ENCODE data around the gene TMEM138. TPM values are rescaled to one million over a fixed set of nuclear protein-coding genes. Genes with fewer than 3 reads are reported as not detected.
A peak's percentile ranks its signal among the peaks of the same experiment; 100 is the strongest.

The TMEM138 gene
- total RNA-seq, 1 donor from 2014 or later = 20.9 TPM

DNA sequence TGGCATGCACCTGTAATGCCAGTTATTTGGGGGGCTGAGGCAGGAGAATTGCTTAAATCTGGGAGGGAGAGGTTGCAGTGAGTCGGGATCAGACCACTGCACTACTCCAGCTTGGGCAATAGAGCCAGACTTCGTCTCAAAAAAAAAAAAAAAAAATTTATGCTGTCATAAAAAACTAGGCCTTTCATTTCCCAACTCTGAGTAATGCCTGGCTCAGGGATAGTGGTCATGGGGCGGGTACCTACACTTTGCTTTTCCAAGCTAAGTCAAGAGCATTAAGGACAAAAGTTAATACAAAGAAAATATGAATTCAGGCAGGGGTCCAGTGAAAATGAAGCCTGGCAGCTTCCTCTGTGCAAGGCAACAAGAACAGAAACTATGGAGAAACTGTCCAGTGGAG lies 51.3 kb downstream of the TMEM138 start:
- H3K36me3 ChIP-seq = peaks cover 96% of the 10 kb centered on the region
- intact Hi-C loops (cut with micrococcal nuclease) = no loop called here
- H3K4me3 ChIP-seq = no peak overlapping the region
- H3K27me3 ChIP-seq (ENCODE audit: low read depth) = no peaks in the 10 kb centered on the region
- DNase-seq = no peak
- H3K27ac ChIP-seq (replicated peaks) = no peak overlapping the region
- H3K4me1 ChIP-seq = peaks cover 18% of the 10 kb centered on the region
- TF ChIP-seq, protein P1, sequence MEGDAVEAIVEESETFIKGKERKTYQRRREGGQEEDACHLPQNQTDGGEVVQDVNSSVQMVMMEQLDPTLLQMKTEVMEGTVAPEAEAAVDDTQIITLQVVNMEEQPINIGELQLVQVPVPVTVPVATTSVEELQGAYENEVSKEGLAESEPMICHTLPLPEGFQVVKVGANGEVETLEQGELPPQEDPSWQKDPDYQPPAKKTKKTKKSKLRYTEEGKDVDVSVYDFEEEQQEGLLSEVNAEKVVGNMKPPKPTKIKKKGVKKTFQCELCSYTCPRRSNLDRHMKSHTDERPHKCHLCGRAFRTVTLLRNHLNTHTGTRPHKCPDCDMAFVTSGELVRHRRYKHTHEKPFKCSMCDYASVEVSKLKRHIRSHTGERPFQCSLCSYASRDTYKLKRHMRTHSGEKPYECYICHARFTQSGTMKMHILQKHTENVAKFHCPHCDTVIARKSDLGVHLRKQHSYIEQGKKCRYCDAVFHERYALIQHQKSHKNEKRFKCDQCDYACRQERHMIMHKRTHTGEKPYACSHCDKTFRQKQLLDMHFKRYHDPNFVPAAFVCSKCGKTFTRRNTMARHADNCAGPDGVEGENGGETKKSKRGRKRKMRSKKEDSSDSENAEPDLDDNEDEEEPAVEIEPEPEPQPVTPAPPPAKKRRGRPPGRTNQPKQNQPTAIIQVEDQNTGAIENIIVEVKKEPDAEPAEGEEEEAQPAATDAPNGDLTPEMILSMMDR (IDR thresholded peaks at IDR 0.05; ENCODE audit: borderline replicate concordance) = no peak
- no peaks in the 10 kb centered on the region for H3K9me3 ChIP-seq (replicated peaks)

- H3K9me3 ChIP-seq (replicated peaks) = no peaks in the 10 kb centered on the region
- peaks cover 96% of the 10 kb centered on the region for H3K36me3 ChIP-seq
- no peak overlapping the region for H3K27ac ChIP-seq (replicated peaks)
- no peak for DNase-seq
- H3K27me3 ChIP-seq (ENCODE audit: low read depth) = no peaks in the 10 kb centered on the region
- TF ChIP-seq, protein P1 (IDR thresholded peaks at IDR 0.05; ENCODE audit: borderline replicate concordance) = no peak
- peaks cover 19% of the 10 kb centered on the region for H3K4me1 ChIP-seq
- intact Hi-C loops (cut with micrococcal nuclease) = no loop called here
- no peak overlapping the region for H3K4me3 ChIP-seq
Observed at GRCh38 chr11:61414547-61414946, 52.4 kb downstream of the TMEM138 start.

- H3K9me3 ChIP-seq (replicated peaks) = no peaks in the 10 kb centered on the region
- intact Hi-C loops (cut with micrococcal nuclease) = no loop called here
- DNase-seq = no peak
- TF ChIP-seq, protein P1 (IDR thresholded peaks at IDR 0.05; ENCODE audit: borderline replicate concordance) = no peak
- H3K4me1 ChIP-seq = peaks cover 19% of the 10 kb centered on the region
- no peak overlapping the region for H3K4me3 ChIP-seq
- no peak overlapping the region for H3K27ac ChIP-seq (replicated peaks)
- peaks cover 96% of the 10 kb centered on the region for H3K36me3 ChIP-seq
- no peaks in the 10 kb centered on the region for H3K27me3 ChIP-seq (ENCODE audit: low read depth)
Observed at GRCh38 chr11:61415381-61415780, 53.2 kb downstream of the TMEM138 start.

- no peaks in the 10 kb centered on the region for H3K27me3 ChIP-seq (ENCODE audit: low read depth)
- DNase-seq = no peak
- H3K4me3 ChIP-seq = no peak overlapping the region
- H3K27ac ChIP-seq (replicated peaks) = no peak overlapping the region
- peaks cover 96% of the 10 kb centered on the region for H3K36me3 ChIP-seq
- H3K4me1 ChIP-seq = peaks cover 19% of the 10 kb centered on the region
- intact Hi-C loops (cut with micrococcal nuclease) = no loop called here
- TF ChIP-seq, protein P1 (IDR thresholded peaks at IDR 0.05; ENCODE audit: borderline replicate concordance) = no peak
- no peaks in the 10 kb centered on the region for H3K9me3 ChIP-seq (replicated peaks)
Observed at GRCh38 chr11:61416941-61417340, 54.8 kb downstream of the TMEM138 start.

DNA sequence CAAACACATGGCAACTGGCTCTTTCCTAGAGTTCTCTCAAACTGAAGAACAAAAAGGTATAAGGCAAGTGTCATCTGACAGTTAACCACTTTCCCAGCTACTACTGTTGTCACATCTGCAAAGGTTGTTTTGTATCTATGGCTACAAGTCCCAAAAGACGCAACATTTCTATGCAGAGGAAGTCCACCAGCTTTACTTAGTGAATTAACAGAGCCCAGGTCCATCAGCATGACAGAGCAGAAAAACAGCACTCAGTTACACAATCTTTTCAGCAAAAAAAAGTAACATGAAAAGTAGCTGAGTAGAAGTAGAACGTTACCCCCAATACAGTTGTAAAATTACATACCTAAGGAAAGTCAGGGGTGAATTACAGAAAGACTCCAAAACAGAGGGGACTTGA lies 55.5 kb downstream of the TMEM138 start:
- Histone ChIP-seq H3K9me3 (replicated peaks) (no peaks in the 10 kb centered on the region), H3K27me3 (ENCODE audit: low read depth) (no peaks in the 10 kb centered on the region), H3K4me1 (peaks cover 19% of the 10 kb centered on the region), H3K4me3 (no peak overlapping the region), H3K36me3 (peaks cover 94% of the 10 kb centered on the region), H3K27ac (replicated peaks) (peak overlapping the region; percentile 2)
- TF ChIP-seq, protein P1 (IDR thresholded peaks at IDR 0.05; ENCODE audit: borderline replicate concordance) = no peak
- DNase-seq = no peak
- intact Hi-C loops (cut with micrococcal nuclease) = no loop called here

DNA sequence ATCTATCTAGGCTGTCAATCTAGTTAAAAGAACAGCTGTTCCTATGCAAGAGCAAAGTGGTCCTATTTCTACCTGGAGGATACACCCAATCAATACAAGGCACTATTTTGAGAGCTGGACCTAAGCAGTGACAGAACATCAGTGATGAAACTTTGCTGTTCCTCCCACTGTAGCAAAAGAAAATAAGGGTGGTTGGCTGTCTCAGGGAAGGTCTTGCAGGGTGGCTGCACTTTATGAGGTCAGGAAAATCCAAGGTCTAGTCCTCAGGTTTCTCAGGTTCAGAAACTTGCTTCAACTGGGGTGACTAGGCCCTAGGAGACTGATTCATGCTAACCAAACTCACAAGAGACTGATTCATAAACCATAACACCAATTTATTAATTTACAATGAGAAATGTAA lies 56.0 kb downstream of the TMEM138 start:
- intact Hi-C loops (cut with micrococcal nuclease) = no loop called here
- TF ChIP-seq, protein P1 (IDR thresholded peaks at IDR 0.05; ENCODE audit: borderline replicate concordance) = no peak
- Histone ChIP-seq H3K9me3 (replicated peaks) (no peaks in the 10 kb centered on the region), H3K27ac (replicated peaks) (peak overlapping the region; percentile 2), H3K4me1 (peaks cover 19% of the 10 kb centered on the region), H3K36me3 (peaks cover 90% of the 10 kb centered on the region), H3K4me3 (no peak overlapping the region), H3K27me3 (ENCODE audit: low read depth) (no peaks in the 10 kb centered on the region)
- no peak for DNase-seq

Data from left ventricle myocardium inferior (tissue), 1 donor.